Smooth muscle cell (in vitro differentiated cells): ENCODE results near the gene PCBP1. TPM values are rescaled to one million over a fixed set of nuclear protein-coding genes. Genes with fewer than 3 reads are reported as not detected.

Experiments used
- DNase-seq: peaks from one replicate; lab custom pipeline; 2025; ENCODE audit not compliant: unreplicated experiment; lab: John Stamatoyannopoulos, UW
- H2AFZ ChIP-seq: fragments of 200-600 bp; sonication (generic); 2 replicates; pipeline ENCODE4 v1.6.0; 2016; ENCODE audit warnings: antibody characterized with exemption, low read depth, mild to moderate bottlenecking
- H3F3A ChIP-seq: fragments of 200-600 bp; sonication (generic); 2 replicates; pipeline ENCODE4 v1.6.0; 2017; ENCODE audit warnings: antibody characterized with exemption, low read depth
- H3K27ac ChIP-seq: fragments of 200-600 bp; sonication (generic); 2 replicates; pipeline ENCODE4 v1.5.1; 2016; ENCODE audit warnings: low read depth, mild to moderate bottlenecking
- H3K27me3 ChIP-seq: fragments of 200-600 bp; sonication (generic); 2 replicates; pipeline ENCODE4 v1.6.1; 2016; ENCODE audit warnings: low read depth, mild to moderate bottlenecking
- H3K36me3 ChIP-seq: fragments of 200-600 bp; sonication (generic); 2 replicates; pipeline ENCODE4 v1.5.1; 2016; ENCODE audit warnings: low read depth
- H3K4me1 ChIP-seq: fragments of 200-600 bp; sonication (generic); 2 replicates; pipeline ENCODE4 v1.5.1; 2016; ENCODE audit warnings: low read depth
- H3K4me2 ChIP-seq: fragments of 200-600 bp; sonication (generic); 2 replicates; pipeline ENCODE4 v1.6.0; 2016; ENCODE audit warnings: mild to moderate bottlenecking
- H3K4me3 ChIP-seq: fragments of 200-600 bp; sonication (generic); 2 replicates; pipeline ENCODE4 v1.5.1; 2016; ENCODE audit warnings: mild to moderate bottlenecking
- H3K79me2 ChIP-seq: fragments of 200-600 bp; sonication (generic); 2 replicates; pipeline ENCODE4 v1.6.0; 2016; ENCODE audit warnings: low read depth, mild to moderate bottlenecking
- H3K9ac ChIP-seq: fragments of 200-600 bp; sonication (generic); 2 replicates; pipeline ENCODE4 v1.6.0; 2016; ENCODE audit warnings: low read depth
- H3K9me3 ChIP-seq: fragments of 200-600 bp; sonication (generic); replicated peaks from 2 replicates; pipeline ENCODE4 v1.5.1; 2016; ENCODE audit warnings: low read depth
- H4K20me1 ChIP-seq: fragments of 200-600 bp; sonication (generic); 2 replicates; pipeline ENCODE4 v1.6.0; 2016; ENCODE audit warnings: low read depth
- CTCF ChIP-seq: fragments of 200-600 bp; sonication (generic); IDR thresholded peaks from 2 replicates; pipeline ENCODE4 v1.5.1; 2017; ENCODE audit warnings: borderline replicate concordance, mild to moderate bottlenecking, antibody characterized with exemption; ENCODE audit not compliant: insufficient read depth, poor library complexity, severe bottlenecking
- WGBS: methylation state at CpG from one replicate; pipeline ENCODE4 v1.1.7; 2016; ENCODE audit warnings: low lambda C conversion rate; 5-methylcytosine and 5-hydroxymethylcytosine counted together
- polyA plus RNA-seq: library from polyadenylated mRNA; unstranded; fragments of >200 nt; fragmentation: Nextera tagmentation; extraction: Ambion mirVana; gene quantifications from 2 replicates; pipeline ENCODE4 v1.2.1, GENCODE V29; 2016
- total RNA-seq: library from RNA; depleted of rRNA; stranded (reverse); fragments of >200 nt; gene quantifications from 2 replicates; pipeline ENCODE4 v1.2.3, GENCODE V29; 2014

Gene PCBP1
- total and polyA plus RNA-seq, 2 experiments from 2014 or later, result 109 to 145 TPM

GRCh38 chr2:70089220-70089982 is 2.1 kb downstream of the PCBP1 start:
- Histone ChIP-seq H3K27ac (peak overlapping the region; percentile 99), H3K9me3 (no peaks in the 10 kb centered on the region), H3K79me2 (peaks cover 21% of the 10 kb centered on the region), H3K9ac (peak overlapping the region; percentile 94), H3K4me1 (peaks cover 18% of the 10 kb centered on the region), H4K20me1 (peaks cover 17% of the 10 kb centered on the region), H3K36me3 (no peaks in the 10 kb centered on the region), H2AFZ (no peak overlapping the region), H3F3A (peaks cover 13% of the 10 kb centered on the region), H3K4me2 (peak overlapping the region; percentile 94), H3K27me3 (no peaks in the 10 kb centered on the region), H3K4me3 (peak overlapping the region; percentile 94)
- TF ChIP-seq CTCF, result no peak
- 11% methylated on average over 11 of the region's 11 CpGs for WGBS
- no peak for DNase-seq

- H3K36me3 ChIP-seq, result no peaks in the 10 kb centered on the region
- H3K9ac ChIP-seq, result no peak overlapping the region
- peak overlapping the region; percentile 5 for H3K27ac ChIP-seq
- DNase-seq, result no peak
- peaks cover 13% of the 10 kb centered on the region for H3F3A ChIP-seq
- peaks cover 17% of the 10 kb centered on the region for H4K20me1 ChIP-seq
- no peak overlapping the region for H2AFZ ChIP-seq
- no peaks in the 10 kb centered on the region for H3K27me3 ChIP-seq
- H3K4me2 ChIP-seq, result peak overlapping the region; percentile 94
- H3K4me3 ChIP-seq, result peak overlapping the region; percentile 94
- 66% methylated on average over 6 of the region's 6 CpGs for WGBS
- peaks cover 21% of the 10 kb centered on the region for H3K79me2 ChIP-seq
- TF ChIP-seq CTCF, result no peak
- no peaks in the 10 kb centered on the region for H3K9me3 ChIP-seq
- peaks cover 12% of the 10 kb centered on the region for H3K4me1 ChIP-seq
Observed at GRCh38 chr2:70089983-70090525, 2.8 kb downstream of the PCBP1 start.

GRCh38 chr2:70090706-70091334 is 3.5 kb downstream of the PCBP1 start:
- H3K4me2 ChIP-seq, result no peak overlapping the region
- H3K9me3 ChIP-seq, result no peaks in the 10 kb centered on the region
- H3K27ac ChIP-seq, result peak overlapping the region; percentile 5
- no peak overlapping the region for H2AFZ ChIP-seq
- no peaks in the 10 kb centered on the region for H3K27me3 ChIP-seq
- H3K4me1 ChIP-seq, result peaks cover 4% of the 10 kb centered on the region
- no peak for TF ChIP-seq CTCF
- peaks cover 13% of the 10 kb centered on the region for H3F3A ChIP-seq
- no peaks in the 10 kb centered on the region for H3K36me3 ChIP-seq
- DNase-seq, result no peak
- peaks cover 17% of the 10 kb centered on the region for H4K20me1 ChIP-seq
- H3K4me3 ChIP-seq, result no peak overlapping the region
- no peak overlapping the region for H3K9ac ChIP-seq
- peaks cover 21% of the 10 kb centered on the region for H3K79me2 ChIP-seq
- WGBS, result 93% methylated on average over 4 of the region's 4 CpGs
